HG03159 (cell line): ENCODE measurements around the gene TENM3.

ENCODE experiments used
- ATAC-seq: cut with Tn5 transposase; IDR thresholded peaks from one replicate; pipeline ENCODE4 v1.9.1; 2021; ENCODE audit warnings: mild to moderate bottlenecking, moderate library complexity; ENCODE audit not compliant: unreplicated experiment

TENM3 gene

GRCh38 chr4:182758273-182758672, 515.1 kb downstream of the TENM3 start:
- ATAC-seq, result no peak

- no peak for ATAC-seq
These were observed 517.4 kb downstream of the TENM3 start for GRCh38 chr4:182760551-182761043.

- no peak for ATAC-seq
These were observed 520.9 kb downstream of the TENM3 start for GRCh38 chr4:182764137-182764536.

GRCh38 chr4:182764642-182765041, 521.4 kb downstream of the TENM3 start:
- ATAC-seq, result no peak

- ATAC-seq, result no peak
These were observed 523.0 kb downstream of the TENM3 start for GRCh38 chr4:182765987-182766856.

GRCh38 chr4:182766857-182767250, 523.7 kb downstream of the TENM3 start:
- ATAC-seq, result no peak

- no peak for ATAC-seq
These were observed 525.6 kb downstream of the TENM3 start for GRCh38 chr4:182768838-182769237.

- ATAC-seq, result no peak
These were observed 527.2 kb downstream of the TENM3 start for GRCh38 chr4:182770259-182770995.

GRCh38 chr4:182770996-182771514, 527.9 kb downstream of the TENM3 start:
- no peak for ATAC-seq

GRCh38 chr4:182775075-182775474, 531.9 kb downstream of the TENM3 start:
- ATAC-seq, result no peak

- no peak for ATAC-seq
These were observed 533.3 kb downstream of the TENM3 start for GRCh38 chr4:182776376-182777105.

- no peak for ATAC-seq
These were observed 535.2 kb downstream of the TENM3 start for GRCh38 chr4:182778222-182778982.

GRCh38 chr4:182786991-182787390, 543.8 kb downstream of the TENM3 start:
- ATAC-seq, result no peak

- no peak for ATAC-seq
These were observed 545.0 kb downstream of the TENM3 start for GRCh38 chr4:182788201-182788600.

- ATAC-seq, result no peak
These were observed 546.3 kb downstream of the TENM3 start for GRCh38 chr4:182789529-182789928.

GRCh38 chr4:182795446-182796238, 552.4 kb downstream of the TENM3 start:
- ATAC-seq, result no peak

GRCh38 chr4:182799515-182800215, 556.5 kb downstream of the TENM3 start:
- no peak for ATAC-seq

GRCh38 chr4:182800216-182800515, 557.0 kb downstream of the TENM3 start:
- ATAC-seq, result no peak

- no peak for ATAC-seq
These were observed 558.4 kb downstream of the TENM3 start for GRCh38 chr4:182801636-182802035.
